Stimulated activated CD4-positive, alpha-beta T cell treated with anti-CD3 and anti-CD28 coated beads, Interleukin-4, amount 100 ng/mL, for 4 hours (primary cell): ENCODE data around the gene VAPA.
"Not testable (repeated sequence)": the region's sequence is repeated elsewhere in the genome, so short reads cannot be mapped to it uniquely, and the experiment has no call there.

Source experiments
- DNase-seq, 2 experiments: peaks; one replicate each; pipeline ENCODE4 v3.0.0-alpha.2; 2020

VAPA gene

DNA sequence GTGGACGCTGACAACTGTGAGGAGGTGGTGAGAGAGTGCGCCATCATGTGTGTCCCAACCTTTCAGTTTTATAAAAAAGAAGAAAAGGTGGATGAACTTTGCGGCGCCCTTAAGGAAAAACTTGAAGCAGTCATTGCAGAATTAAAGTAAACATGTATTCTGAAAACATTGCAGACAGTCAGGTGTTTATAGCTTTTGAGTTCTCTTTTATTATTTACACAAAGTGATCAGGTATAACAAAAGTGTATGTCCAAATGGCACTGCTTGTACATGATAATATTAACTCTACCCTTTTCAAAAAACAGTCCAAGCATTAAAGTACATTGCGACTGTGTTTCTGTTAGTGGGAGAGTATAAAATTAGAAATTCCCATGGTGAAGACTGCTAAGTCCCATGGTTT, 25.8 kb upstream of the VAPA start:
- no peak for DNase-seq

DNA sequence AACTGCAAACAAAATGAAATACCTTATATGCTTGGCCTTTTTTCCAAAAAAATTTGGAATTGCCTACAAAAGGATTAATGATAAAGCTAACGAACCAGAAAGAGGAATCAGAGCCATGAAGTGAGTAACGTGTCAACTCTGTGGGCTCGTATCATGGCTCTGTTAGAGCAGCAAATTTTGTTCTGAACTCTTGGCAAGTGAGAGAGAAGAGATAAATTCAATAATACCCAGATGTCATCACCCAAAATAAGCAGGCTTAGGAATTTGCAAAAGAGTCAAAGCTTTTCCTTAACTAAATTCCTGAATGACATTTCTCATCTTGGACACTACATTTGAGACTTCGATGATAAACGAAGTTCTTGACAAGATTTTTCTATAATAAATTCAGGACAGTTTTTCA, 23.6 kb upstream of the VAPA start:
- DNase-seq: no peak

DNA sequence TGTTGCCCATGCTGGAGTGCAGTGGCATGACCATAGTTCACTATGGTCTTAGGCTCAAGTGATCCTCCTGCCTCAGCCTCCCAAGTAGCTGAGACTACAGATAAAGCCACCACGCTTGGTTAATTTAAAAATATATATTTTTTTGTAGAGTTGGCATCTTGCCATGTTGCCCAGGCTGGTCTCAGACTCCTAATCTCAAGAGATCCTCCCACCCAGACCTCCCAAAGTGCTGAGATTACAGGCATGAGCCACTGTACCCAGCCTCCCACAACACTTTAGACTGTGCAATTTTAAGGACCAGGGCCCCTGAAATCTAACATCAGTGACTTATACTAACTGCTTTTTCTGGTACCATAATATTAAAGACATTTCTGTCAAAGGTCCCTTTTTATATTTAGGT, 22.9 kb upstream of the VAPA start:
- no peak for DNase-seq

DNA sequence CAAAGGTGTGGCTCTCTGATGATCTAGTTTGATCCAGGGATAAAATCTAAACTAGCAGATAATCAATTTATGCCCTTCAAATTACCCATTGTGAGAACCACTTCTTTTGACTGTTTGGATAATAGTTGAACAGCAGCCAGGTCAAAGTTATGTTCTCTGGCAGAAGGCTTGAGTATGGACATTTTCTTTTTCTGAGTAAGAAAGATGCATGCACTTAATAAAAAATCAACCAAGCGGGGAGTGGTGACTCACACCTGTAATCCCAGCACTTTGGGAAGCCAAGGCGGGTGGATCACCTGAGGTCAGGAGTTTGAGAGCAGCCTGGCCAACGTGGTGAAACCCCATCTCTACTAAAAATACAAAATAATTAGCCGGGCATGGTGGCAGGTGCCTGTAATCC, 22.3 kb upstream of the VAPA start:
- not testable (repeated sequence) for DNase-seq

DNA sequence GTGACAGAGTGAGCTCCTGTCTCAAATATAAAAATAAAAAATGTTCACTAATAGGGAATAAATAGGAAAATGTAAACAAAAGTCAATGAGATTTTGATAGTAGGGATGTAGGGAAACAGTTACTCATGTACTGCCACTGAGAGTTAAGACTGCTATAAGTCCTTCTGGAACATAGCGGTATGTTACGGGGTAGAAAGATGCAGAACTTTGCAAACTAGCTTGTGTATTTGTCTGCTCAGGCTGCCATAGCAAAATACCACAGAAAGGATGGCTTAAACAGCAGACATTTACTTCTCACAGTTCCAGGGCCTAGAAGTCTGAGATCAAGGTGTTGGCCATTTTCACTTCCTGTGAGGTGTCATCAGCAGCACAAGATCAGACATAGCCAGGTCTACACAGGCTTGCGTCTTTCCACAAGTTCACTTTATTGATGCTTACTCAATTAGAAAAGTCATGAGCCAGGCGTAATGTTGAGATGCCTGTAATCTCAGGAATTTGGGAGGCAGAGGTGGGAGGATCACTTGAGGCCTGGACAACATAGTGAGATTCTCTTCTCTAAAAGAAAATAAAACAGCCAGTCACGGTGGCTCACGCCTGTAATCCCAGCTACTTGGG, 19.3 kb upstream of the VAPA start:
- DNase-seq: no peak

DNA sequence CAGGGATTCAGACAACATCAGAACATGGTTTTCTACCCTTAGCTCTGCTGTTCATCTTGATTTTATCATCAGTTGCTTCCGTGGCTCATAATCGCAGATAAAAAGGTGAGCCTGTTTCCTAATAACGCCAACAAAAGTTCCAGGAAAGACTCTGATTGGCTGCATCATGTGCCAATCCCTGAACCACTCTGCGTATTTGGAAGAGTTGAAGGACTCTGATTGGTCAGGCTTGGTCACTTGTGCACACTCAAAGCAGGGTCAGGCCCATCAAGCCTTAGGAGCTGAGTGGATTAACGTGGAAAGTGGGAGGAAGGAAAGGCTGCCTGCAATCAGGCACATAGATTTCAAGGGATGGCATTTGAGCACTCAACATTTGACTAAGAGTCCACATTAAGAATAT, 16.7 kb upstream of the VAPA start:
- no peak for DNase-seq

DNA sequence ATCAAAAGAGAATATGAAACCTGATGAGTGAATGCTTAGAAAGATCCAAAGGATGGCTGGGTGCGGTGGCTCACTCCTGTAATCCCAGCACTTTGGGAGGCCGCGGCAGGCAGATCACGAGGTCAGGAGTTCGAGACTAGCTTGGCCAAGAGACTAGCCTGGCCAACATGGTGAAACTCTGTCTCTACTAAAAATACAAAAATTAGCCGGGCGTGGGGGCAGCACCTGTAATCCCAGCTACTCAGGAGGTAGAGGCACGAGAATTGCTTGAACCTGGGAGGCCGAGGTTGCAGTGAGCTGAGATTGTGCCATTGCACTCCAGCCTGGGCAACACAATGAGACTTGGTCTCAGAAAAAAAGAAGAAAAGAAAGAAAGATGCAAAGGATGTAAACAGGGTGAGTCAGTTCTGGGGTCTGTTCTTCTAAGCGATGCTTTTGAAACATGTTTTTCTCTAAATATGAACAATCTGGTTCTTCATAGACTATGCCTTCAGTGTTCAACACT, 16.0 kb upstream of the VAPA start:
- not testable (repeated sequence) for DNase-seq

DNA sequence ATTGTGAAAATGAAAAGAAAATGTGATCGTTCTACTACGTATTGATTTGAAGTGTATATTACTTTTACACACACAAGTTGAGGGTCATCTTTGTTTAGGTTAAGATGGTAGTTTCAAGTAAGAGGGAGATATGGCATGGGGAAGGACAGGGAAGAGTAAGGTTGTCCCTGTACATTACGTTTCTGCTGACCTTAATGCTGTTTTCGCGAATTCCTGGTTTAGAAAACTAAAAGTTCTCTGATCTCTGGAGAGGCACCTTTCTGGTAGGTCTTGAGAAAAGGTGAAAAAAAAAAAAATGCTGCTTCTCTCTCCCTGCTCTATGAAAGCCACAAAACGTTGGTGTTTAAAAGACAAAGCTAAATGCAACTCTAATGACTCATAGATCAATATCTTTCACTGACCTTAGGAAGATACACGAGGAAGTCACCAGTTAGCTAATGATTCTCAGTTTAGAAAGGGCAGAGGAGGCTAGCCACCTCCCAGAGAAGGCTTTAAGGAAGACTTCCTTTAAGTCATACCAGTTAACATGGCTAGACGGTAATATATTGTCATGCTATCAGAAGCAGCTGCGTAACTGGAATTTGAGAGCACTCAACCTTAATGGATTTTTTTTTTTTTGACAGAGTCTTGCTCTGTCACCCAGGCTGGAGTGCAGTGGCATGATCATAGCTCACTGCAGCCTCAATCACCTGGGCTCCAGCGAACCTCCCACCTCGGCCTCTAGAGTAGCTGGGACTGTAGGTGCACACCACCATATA, 14.8 kb upstream of the VAPA start:
- DNase-seq: no peak

DNA sequence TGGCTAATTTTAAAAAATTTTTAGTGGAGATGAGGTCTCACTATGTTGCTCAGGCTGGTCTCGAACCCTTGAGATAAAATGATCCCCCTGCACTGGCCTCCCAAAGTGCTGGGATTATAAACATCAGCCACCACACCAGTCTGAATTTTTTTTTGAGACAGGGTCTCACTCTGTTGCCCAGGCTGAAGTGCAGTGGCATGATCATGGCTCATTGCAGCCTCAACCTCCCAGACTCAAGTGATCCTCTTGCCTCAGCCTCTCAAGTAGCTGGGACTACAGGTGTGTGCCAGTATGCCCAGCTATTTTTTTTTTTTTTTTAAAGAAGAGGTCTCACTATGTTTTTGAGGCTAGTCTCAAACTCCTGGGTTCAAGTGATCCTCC, 14.3 kb upstream of the VAPA start:
- DNase-seq: not testable (repeated sequence)

DNA sequence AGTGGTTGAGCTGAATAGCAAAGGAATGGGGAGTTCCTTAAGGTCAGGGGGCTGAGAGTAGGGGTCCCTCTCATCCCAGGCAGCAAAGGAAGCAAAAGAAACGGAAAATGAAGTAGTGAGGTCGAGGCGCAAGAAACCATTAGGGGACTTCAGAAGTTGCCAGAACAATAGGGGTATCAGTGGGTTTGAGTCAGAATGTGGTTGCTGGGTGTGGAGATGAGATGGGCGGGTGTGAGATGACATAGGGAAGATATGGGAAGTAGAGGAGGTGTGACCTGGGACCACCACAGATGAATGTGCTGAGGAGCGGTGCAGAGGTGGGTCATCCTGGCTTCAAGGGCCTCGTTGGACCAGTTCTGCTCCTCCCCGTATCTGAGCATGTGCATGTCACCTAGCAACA, 13.1 kb upstream of the VAPA start:
- DNase-seq: no peak

DNA sequence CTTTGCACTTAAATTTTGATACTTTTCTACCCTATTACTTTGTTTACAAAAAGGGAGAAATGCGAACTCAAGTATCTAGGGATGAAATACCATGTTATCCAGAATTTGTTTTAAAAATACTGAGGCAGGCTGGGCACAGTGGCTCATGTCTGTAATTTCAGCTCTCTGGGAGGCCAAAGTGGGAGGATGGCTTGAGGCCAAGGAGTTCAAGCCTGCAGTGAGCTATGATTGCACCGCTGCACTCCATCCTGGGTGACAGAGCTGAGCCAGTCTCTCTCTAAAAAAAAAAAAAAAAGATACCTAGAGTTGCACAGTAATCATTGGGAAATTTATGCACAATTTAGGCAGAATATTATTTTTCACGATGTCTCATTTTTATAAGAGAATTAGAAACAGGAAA, 12.4 kb upstream of the VAPA start:
- DNase-seq: no peak

DNA sequence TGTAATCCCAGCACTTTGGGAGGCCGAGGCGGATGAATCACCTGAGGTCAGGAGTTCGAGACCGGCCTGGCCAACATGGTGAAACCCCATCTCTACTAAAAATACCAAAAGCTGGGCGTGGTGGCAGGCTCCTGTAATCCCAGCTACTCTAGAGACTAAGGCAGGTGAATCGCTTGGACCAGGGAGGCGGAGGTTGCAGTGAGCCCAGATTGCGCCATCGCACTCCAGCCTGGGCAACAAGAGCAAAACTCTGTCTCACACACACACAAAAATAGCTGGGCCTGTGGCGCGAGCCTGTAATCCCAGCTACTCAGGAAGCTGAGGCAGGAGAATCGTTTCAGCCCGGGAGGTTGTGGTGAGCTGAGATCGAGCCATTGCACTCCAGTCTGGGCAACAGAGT, 11.6 kb upstream of the VAPA start:
- DNase-seq: not testable (repeated sequence)

DNA sequence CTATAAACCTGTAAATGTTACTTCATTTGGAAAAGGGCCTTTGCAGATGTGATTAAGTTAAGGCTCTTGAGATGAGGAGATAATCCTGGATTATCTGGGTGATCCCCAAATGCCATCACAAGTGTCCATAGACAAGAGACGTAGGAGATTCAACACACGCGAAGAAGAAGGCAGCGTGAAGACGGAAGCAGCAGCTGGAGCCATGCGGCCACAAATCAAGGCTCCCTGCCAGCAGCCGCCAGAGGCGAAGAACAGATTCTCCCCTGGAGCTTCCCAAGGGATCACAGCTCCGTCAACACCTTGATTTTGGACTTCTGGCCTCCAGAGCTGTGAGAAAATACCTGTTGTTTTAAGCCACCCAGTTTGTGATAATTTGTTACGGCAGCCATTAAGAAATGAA, 11.0 kb upstream of the VAPA start:
- no peak for DNase-seq

DNA sequence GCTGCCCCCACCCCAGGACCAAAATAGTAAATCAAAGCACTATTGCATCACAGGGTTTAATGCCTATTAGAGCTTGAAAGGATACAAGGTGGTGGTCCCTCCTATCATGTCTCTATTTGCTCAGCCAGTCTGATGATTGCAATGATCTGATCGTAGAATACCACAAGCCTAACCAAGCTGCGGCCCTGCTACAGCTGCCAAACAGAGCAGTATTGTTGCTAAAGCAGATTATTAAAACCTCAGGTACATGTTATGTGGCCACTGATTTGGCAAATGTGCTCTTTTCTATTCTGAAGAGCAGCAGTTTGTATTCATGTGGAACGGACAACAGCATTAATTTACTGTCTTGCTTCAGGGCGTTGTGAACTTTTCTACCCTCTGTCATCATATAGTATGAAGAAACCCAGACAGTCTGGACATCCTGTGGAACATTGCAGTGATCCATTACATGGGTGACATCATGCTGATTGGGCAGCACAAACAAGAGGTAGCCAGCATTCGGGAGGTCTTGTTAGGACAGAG, 8.4 kb upstream of the VAPA start:
- DNase-seq: no peak

DNA sequence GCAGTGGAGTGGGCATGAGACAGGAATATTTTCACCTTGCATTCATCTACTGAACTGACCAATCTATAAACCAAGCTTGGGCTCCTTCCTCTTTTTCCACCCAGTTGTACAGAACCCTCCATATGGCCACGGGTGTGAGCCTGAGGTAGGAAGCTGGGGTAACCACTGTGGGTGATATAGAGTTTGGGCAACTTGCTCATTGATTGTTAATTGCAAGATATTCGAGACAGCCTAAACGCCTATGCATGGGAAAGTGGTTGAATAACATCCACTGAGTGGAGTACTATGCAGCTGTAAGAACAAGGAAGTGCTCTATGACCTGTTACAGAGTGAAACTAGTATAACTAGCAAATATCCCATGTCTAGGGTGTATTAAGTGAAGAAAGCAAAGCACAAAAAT, 7.3 kb upstream of the VAPA start:
- no peak for DNase-seq

DNA sequence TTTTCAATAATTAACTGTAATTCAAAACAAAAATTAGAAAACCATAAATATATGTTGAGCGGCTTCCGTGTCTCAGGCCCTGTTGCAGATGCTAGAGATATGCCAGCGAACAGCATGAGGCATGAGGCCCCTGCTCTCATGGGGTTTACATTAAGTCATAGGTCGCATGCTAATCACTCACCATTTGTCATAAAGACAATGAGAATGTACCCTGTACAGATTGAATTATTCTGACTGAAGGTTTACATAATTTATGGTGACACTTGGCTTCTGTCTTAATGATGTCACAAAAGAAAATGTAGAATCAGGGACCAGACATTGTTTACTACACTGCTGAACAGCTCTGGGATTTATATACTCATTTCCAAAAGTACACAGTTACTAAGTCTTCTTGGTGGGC, 5.9 kb upstream of the VAPA start:
- no peak for DNase-seq

DNA sequence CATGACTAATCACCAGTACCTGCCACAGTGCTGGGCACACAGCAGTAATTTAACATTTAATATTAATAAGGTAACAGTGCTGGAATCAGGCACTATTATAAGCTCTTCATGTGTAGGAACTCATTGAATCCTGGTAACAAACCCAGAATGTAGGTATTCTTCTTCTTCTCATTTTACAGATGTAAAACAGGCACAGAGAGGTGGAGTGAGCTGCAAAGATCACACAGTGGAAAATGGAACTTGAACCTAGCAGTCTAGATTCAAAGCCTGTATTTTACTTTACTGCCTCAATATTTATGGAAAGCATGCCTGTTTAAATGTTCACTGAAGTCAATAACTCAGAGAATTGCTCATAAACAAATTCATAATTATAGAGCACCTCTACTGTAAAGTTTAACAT, 3.7 kb upstream of the VAPA start:
- DNase-seq: no peak

DNA sequence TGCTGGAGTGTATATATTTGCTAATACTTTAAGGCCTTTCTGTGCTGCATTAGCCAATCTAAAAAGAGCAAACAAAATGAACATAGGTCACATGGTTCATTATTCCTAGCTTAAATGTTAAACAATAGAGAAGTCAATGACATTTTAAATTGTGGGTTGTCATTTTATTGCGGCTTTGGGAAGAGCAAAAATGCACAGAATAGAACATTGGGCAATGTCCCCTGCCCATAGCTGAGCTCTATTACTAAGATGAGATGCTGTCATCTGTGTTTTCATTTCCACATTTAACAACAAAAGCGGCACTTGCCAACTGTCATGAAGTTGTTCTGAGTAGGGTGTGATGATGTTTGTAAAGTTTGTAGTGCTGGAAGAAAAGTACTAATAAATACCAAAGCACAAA, 3.2 kb upstream of the VAPA start:
- no peak for DNase-seq

DNA sequence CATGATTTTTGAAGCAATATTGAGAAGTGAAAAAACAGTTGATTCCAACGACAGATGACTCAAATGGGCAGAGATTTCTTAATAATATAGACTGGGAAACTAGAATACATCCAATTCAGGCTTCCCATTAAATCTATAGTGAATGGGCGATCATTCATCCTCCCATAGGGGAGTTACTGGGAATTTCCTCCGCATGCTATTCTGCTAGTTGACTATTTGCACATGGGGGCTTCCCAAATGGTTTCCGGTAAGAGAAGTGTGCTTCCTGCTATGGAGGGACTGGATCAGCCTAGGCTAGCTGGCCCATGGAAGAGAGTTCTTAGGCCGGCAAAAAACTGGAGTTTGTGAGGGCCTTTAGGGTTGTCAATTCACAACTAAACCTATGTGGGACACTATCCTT, 2.6 kb upstream of the VAPA start:
- DNase-seq: no peak

DNA sequence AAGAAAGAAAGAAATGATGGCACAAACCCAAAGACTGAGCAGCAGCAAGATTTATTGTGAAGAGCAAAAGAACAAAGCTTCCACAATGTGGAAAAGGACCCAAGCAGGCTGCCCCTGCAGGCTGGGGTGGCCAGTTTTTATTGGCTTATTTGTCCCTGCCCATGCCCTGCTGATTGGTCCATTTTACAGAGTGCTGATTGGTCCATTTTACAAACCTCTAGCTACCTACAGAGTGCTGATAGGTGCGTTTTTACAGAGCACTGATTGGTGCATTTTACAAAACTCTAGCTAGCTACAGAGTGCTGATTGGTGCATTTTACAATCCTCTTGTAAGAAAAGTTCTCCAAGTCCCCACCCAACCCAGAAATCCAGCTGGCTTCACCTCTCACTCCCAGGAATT, 1.5 kb upstream of the VAPA start:
- DNase-seq: not testable (repeated sequence)

DNA sequence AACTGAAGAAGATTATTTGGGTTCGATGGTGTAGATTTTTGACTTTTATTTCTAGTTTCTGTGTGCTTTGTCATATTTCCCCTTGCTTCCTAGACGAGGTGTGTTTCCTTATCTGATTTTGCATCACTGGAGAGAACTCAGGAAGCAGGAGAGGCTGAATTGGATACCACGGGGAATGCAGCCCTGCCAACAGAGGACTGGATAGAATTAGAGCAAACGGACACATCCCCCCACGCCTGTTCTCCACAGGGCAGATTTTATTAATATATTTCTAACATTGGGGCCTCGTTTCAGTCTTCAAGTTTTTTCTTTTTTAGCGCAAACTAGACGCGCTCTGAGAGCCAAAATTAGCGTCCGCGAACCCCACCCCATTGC, 678 bp upstream of the VAPA start:
- no peak for DNase-seq

DNA sequence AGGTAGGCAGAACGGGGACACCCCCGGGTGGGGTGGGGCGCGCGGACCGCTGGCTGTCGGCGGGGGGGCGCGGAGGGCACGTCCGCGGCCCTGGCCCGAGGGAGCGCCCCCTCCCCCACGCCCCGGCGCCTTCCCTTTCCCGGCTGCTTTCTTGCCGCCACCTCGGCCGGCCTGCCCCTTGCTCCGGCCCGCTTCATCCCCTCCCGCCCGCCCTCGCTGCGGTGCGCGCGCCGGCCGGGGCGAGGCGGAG, 443 bp downstream of the VAPA start:
- DNase-seq: no peak

DNA sequence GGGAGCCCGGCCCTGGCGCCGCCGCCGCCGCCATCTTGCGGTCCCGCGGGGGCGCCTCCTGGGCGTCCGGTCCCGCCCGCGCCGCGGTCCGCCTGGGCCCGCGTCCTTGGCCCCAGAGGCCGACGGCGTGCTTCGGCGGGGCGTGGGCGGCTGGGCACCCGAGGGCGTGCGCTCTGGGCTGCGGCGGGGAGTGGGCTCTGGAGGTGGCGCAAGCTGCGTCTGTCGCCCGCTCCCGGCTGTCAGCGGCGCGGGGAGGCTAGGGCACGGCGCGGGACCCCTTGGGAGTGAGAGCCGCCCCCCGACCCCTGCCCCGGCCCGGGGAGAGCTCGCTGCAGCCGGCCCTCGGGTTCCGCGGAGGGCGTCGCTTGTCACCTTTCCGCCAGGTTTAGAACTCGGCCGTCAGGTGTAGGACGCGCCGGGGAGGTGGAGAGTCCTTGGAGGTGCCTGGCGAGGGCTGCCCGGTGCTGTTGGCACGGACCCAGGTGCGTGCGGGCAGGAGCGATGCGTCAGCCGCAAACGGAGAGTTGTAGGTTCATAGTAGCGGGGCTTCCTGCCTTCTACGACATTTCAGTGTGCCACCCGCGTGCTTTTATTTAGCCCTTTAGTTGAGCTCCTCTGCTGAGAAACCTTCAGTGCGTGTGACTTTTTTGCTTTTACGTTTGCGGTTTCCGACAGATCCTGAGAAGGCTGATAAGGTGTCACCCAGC, 921 bp downstream of the VAPA start:
- peak; percentile 74 to 82 for DNase-seq

DNA sequence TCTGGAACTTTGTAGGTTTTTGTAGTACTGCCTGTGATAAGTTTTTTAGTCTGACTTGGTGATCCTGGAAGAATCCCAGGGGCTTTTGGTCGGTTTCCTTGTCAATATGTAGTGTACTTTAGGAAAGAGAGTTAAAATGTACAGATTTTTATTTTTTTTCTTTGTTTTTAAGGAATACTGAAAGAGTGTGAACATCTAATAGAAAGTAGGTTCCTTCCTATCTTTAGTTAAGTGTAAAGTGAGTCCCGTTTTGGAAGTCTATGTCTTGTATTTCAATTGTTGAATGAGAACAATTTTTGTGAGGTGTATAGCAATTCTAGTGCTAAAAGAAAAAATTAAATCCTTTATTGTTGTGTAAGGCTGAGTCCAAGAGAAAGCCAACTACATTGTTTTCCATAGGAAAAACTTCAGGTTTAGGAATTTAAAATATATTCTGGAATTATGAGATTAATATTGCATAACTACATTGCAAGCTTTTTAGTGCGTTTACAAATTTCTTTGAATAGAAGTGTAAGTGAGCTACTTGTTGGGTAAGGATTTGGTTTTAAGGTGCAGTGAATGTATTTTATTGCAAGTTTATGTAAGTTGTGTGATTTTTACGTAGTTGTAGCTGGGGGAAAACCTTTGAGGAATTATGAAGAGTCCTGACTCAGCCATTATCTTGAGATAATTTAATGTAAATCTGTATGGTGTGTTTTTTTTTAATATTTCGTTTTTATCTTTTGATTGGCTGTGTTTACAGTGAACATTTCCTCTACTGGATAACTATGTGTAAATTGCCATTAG, 1.7 kb downstream of the VAPA start:
- no peak for DNase-seq
